Activated naive CD8-positive, alpha-beta T cell treated with anti-CD3 and anti-CD28 coated beads, Interleukin-2, amount 10 ng/mL, durations not matched to agents 7 days and 5 days (primary cell): Measurements from ENCODE around the gene RAB4A. TPM values are rescaled to one million over a fixed set of nuclear protein-coding genes. Genes with fewer than 3 reads are reported as not detected.
A peak's percentile ranks its signal among the peaks of the same experiment; 100 is the strongest.

ENCODE experiments used
- ATAC-seq: fragments of 150-1000 bp; cut with Tn5 transposase; one replicate; pipeline ENCODE4 v1.10.0; 2021; ENCODE audit warnings: low read depth, moderate library complexity
- POLR2A ChIA-PET: fragments of 350-600 bp; sonication (Branson Sonifier 250); formaldehyde crosslinking; loops from one replicate; lab custom pipeline; 2021; ENCODE audit warnings: antibody characterized with exemption; lab: Charles Lee
- DNase-seq: peaks from one replicate; pipeline ENCODE4 v3.0.0; 2021
- H3K27ac Mint-ChIP-seq: one replicate; pipeline ENCODE4 v1.8.0; 2022; ENCODE audit warnings: mild to moderate bottlenecking, mixed read lengths
- H3K27me3 Mint-ChIP-seq: one replicate; pipeline ENCODE4 v1.8.0; 2022; ENCODE audit warnings: mild to moderate bottlenecking, moderate library complexity, mixed read lengths
- H3K36me3 Mint-ChIP-seq: one replicate; pipeline ENCODE4 v1.8.0; 2021; ENCODE audit warnings: mild to moderate bottlenecking, mixed read lengths
- H3K4me1 Mint-ChIP-seq: one replicate; pipeline ENCODE4 v1.8.0; 2021; ENCODE audit warnings: mixed read lengths
- H3K4me3 Mint-ChIP-seq: one replicate; pipeline ENCODE4 v1.8.0; 2022; ENCODE audit warnings: mild to moderate bottlenecking, moderate library complexity, mixed read lengths
- H3K9me3 Mint-ChIP-seq: one replicate; pipeline ENCODE4 v1.8.0; 2021; ENCODE audit warnings: mixed read lengths
- total RNA-seq, 2 experiments: library from RNA; stranded (reverse); gene quantifications; one replicate each; pipeline ENCODE4 v1.2.3, GENCODE V29; 2021

The RAB4A gene, protein sequence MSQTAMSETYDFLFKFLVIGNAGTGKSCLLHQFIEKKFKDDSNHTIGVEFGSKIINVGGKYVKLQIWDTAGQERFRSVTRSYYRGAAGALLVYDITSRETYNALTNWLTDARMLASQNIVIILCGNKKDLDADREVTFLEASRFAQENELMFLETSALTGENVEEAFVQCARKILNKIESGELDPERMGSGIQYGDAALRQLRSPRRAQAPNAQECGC
- total RNA-seq, result 10 to 100 TPM; 38.1 to 44.6 TPM

DNA sequence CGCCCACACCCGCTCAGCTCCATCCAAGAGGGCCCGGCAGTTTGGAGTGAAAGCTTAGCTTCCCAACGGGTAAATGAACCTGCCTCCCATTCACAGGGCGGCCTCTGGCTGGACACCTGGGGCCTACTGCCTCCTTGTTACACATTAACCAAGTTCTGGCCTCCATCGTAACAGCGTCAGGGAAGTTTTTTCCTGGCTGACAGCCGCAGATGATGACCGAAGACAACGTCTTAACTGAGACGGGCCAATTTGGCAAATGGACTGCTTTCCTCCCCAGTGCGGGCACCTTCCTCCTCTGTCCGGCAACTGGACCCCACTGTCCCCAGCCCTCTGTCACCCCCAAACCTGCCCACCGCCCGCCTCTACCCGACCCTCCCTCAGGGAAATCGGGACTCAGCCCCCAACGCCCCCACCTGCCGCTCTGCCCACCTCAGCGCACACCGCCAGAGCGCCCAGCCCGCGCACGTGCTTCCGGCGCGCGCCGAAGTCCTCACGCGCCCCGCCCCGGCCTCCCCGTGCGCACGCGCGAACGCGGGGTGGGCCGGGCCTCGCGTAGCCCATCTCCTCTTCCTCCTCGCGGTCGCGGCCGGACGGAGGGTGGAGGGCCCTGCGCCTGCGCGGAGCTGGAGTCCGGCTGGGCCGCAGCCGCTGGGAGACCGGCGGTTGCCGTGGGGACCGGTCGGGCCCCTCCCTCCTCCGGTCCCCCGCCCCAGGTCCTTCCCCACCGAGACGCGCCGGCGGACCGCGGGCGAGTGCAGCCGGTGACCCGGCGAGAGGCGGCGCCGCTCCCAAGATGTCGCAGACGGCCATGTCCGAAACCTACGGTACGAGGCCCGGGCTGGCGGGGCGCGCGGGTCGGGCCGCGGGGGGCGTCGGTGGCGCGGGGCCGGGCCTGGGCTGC is at the start of gene RAB4A:
Gene RAB4A, plus strand, starts transcription at position 565 of the 901 bp plus-strand sequence. Its CDS starts 229 bp downstream, at position 794.
- peaks cover 32% of the 10 kb centered on the region for H3K4me1 Mint-ChIP-seq
- POLR2A ChIA-PET, result interaction anchor here (0.6 to 1.2 kb wide), 5 partner anchors 9 to 349 kb away, joined by 3 to 7 read pairs (median 4); no protein-coding TSS in a partner anchor
- H3K36me3 Mint-ChIP-seq, result peaks cover 13% of the 10 kb centered on the region
- no peaks in the 10 kb centered on the region for H3K27me3 Mint-ChIP-seq
- ATAC-seq (peak; percentile 90), DNase-seq (peak; percentile 92)
- peak within 1 kb of the TSS; percentile 88 for H3K27ac Mint-ChIP-seq
- H3K9me3 Mint-ChIP-seq, result peaks cover 4% of the 10 kb centered on the region
- H3K4me3 Mint-ChIP-seq, result peak within 1 kb of the TSS; percentile 98

DNA sequence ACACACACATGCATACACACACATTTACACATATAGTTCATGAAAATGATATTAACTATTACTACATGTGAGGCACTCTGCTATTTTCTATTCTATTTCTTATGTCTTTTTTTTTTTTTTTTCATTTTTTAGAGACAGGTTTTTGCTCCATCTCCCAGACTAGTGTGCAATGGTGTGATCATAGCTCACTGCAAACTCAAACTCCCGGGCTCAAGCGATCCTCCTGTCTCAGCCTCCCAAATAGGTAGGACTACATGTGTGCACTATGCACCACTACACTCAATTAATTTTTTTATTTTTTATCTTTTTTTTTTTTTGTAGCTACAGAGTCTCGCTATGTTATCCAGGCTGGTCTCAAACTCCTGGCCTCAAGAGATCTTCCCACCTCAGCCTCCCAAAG is 48.8 kb upstream of the RAB4A start:
- Mint-ChIP-seq H3K27ac (no peak overlapping the region), H3K27me3 (no peaks in the 10 kb centered on the region)
- POLR2A ChIA-PET, result no interaction called here

DNA sequence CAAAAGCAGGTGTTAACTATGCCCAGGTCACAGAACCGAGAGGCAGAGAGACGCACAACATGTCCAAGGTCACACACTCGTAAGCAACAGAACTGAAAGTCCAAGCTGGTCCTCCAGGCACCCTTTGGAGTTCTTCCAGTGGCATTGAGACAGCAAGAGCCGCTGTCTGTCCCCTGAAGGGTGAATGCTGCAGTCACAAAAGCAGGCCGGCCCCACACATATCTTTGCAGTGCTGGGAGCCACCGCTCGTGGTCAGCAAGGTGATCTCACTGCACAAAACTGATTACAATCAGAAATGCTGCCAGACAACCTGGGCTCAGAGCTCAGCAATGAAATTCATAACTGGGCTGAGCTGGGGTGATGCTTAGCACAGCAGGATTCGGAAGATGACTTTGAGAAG is 47.4 kb upstream of the RAB4A start:
- H3K36me3 Mint-ChIP-seq, result no peaks in the 10 kb centered on the region
- POLR2A ChIA-PET, result no interaction called here
- no peak overlapping the region for H3K27ac Mint-ChIP-seq
- DNase-seq, result no peak
- no peaks in the 10 kb centered on the region for H3K9me3 Mint-ChIP-seq
- no peak overlapping the region for H3K4me3 Mint-ChIP-seq
- ATAC-seq, result no peak
- H3K4me1 Mint-ChIP-seq, result peaks cover 3% of the 10 kb centered on the region
- H3K27me3 Mint-ChIP-seq, result no peaks in the 10 kb centered on the region

More for the DNA sequence above, 48.8 kb upstream of the RAB4A start:
- Mint-ChIP-seq H3K4me3 (no peak overlapping the region), H3K36me3 (no peaks in the 10 kb centered on the region), H3K9me3 (no peaks in the 10 kb centered on the region), H3K4me1 (peaks cover 1% of the 10 kb centered on the region)
- DNase-seq (no peak), ATAC-seq (no peak)

DNA sequence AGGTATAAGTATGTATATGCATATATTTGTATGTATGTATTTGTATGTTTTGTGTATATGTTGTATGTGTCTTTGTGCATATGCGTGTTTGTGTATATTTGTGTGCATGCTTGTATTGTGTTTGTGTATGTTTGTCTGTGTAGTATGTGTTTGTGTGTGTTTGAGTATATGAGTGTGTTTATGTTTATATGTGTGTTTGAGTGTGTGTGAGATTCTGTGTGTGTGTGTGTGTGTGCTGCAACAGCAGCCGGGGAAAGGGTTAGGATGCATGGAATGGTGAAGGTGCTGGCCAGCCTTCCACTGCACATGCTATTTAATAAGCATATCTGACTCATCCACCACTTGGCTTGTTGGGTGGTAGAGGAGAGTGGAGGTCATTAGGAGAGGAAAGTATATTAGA is 46.6 kb upstream of the RAB4A start:
- no peak overlapping the region for H3K27ac Mint-ChIP-seq
- no peak for ATAC-seq
- no peak overlapping the region for H3K4me3 Mint-ChIP-seq
- DNase-seq, result no peak
- POLR2A ChIA-PET, result no interaction called here
- H3K9me3 Mint-ChIP-seq, result no peaks in the 10 kb centered on the region
- peaks cover 3% of the 10 kb centered on the region for H3K4me1 Mint-ChIP-seq
- peaks cover 5% of the 10 kb centered on the region for H3K27me3 Mint-ChIP-seq
- H3K36me3 Mint-ChIP-seq, result no peaks in the 10 kb centered on the region

DNA sequence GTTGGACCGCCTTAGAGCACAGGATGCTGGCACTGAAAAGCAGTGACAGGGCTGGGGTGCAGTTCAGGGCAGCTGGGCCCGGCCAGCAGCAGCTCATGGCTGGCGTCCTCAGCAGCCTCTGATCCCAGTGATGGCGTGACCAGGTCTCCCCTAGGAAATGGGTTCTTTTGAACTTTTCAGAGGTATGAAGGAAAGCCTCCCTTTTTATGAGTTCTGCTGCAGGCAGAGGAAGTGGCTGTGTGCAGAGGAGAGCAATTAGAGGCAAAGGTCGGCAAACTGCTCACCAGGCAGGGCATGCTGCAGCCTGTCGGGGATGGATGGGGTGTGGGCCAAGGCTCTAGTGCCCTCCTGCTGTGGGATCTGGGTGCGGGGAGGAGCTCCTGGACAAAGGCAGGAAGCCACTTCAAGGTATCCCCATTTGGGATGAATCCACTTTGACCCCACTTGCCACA is 45.6 kb upstream of the RAB4A start:
- Mint-ChIP-seq H3K27ac (no peak overlapping the region), H3K4me1 (peaks cover 8% of the 10 kb centered on the region), H3K9me3 (no peaks in the 10 kb centered on the region), H3K4me3 (no peak overlapping the region), H3K36me3 (no peaks in the 10 kb centered on the region), H3K27me3 (peaks cover 5% of the 10 kb centered on the region)
- no peak for DNase-seq
- POLR2A ChIA-PET, result interaction anchor here (1.3 kb wide), 1 partner anchor 39 kb away, joined by 4 read pairs; no protein-coding TSS in a partner anchor
- ATAC-seq, result no peak

DNA sequence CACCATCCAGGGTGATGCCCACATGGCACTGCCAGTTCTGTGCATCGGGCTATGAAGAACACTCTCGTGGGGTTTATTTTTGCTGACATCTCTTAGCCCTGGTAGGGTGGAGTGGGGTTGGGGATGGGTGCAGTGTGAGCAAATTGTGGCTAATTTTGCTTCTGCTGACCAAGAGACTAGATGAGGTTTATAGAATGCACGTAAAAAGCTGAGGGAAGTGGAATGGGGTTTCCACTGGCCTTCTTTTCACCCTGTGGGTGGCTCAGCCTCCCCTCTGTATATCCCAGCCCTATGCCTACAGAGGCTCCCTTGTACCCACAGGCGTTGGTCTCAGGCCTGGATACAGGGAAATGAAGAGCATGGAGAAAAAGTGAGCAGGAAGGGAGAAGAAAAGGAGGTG is 44.1 kb upstream of the RAB4A start:
- no peak for ATAC-seq
- no peak for DNase-seq
- POLR2A ChIA-PET, result interaction anchor here (1.6 kb wide), 1 partner anchor 491 kb away, joined by 9 read pairs; the partner anchor contains the start of gene RHOU
- H3K9me3 Mint-ChIP-seq, result no peaks in the 10 kb centered on the region
- H3K4me1 Mint-ChIP-seq, result peaks cover 8% of the 10 kb centered on the region
- no peak overlapping the region for H3K27ac Mint-ChIP-seq
- no peak overlapping the region for H3K4me3 Mint-ChIP-seq
- H3K27me3 Mint-ChIP-seq, result peaks cover 5% of the 10 kb centered on the region
- H3K36me3 Mint-ChIP-seq, result no peaks in the 10 kb centered on the region

DNA sequence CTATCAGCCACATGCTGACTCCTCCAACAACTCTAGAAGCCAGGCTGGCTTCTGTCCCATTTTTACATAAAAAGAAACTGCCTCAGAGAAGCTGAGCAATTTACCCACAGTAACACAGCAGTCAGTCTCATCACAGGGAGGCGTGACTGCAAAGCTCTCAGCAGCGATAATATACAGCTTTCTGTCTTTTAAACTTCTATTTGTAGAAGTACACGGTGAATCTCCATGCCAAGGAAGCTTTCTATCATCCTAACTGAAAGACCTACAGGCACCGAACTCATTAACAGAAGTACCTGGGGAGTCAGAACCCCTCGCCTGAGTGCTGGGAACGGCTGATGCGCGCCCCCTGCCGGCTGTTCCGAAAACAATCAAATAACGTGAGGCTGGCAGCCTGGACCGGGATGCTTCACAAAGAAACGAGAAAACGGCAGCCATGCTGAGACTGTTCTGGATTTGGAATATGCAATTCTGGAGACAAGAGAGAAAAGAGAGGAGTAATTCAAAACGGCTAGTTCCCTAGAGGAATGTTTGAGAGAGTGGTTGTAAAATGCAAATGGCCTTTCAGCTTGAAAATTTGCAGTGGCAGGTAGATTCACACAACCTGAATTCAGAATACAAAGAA is 43.5 kb upstream of the RAB4A start:
- Mint-ChIP-seq H3K27me3 (peaks cover 5% of the 10 kb centered on the region), H3K4me3 (no peak overlapping the region), H3K27ac (no peak overlapping the region), H3K36me3 (no peaks in the 10 kb centered on the region), H3K9me3 (no peaks in the 10 kb centered on the region), H3K4me1 (peaks cover 8% of the 10 kb centered on the region)
- POLR2A ChIA-PET, result interaction anchor here (1.6 kb wide), 1 partner anchor 492 kb away, joined by 9 read pairs; the partner anchor contains the start of gene RHOU
- DNase-seq, result peak; percentile 86
- ATAC-seq, result peak; percentile 75

DNA sequence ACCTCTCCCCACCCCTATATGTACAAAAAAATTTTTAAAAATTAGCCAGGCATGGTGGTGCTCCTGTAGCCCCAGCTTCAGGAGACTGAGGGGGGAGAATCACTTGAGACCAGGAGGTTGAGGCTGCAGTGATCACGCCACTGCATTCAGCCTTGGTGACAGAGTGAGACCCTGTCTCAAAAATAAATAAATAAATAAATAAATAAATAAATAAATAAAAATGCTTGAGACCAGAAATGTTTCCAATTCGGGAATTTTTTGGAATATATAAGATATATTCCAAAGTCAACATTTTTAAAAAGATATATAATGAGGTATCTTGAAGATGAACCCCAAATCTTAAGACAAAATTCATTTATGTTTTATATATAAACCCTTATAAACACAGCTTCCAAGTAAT is 42.4 kb upstream of the RAB4A start:
- Mint-ChIP-seq H3K27ac (no peak overlapping the region), H3K36me3 (no peaks in the 10 kb centered on the region), H3K4me1 (peaks cover 8% of the 10 kb centered on the region), H3K27me3 (peaks cover 5% of the 10 kb centered on the region), H3K9me3 (no peaks in the 10 kb centered on the region), H3K4me3 (no peak overlapping the region)
- no peak for DNase-seq
- POLR2A ChIA-PET, result interaction anchor here (1.6 kb wide), 1 partner anchor 493 kb away, joined by 9 read pairs; the partner anchor contains the start of gene RHOU
- no peak for ATAC-seq

DNA sequence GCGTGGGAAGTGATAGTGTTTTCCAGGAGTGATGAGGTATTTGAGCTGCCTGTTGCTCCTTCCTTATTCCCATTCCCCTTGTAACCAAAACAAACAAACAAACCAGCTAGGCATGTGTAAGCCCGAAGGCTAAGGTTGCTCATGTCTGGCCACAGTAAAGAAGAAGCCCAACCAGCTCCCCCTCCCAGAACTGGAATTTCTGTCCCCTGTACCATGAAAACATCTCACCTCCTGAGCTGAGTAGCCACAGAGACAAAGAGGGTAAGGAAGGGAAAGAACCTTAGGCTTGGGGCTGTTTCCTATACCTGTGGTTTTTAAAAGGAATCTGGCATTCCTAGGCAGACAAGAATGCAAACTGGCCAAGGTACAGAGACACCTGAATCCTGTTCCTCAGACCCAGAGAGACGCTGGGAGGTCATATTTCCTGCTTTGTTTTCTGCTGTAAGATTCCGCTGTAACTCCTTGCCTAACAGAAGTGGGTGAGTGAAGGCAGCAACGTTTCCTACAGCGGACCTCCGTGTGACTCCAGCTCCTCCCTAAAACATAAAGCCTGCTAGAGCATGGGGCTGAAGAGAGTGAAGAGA is 41.7 kb upstream of the RAB4A start:
- POLR2A ChIA-PET, result no interaction called here
- ATAC-seq (no peak), DNase-seq (no peak)
- no peak overlapping the region for H3K27ac Mint-ChIP-seq
- H3K4me1 Mint-ChIP-seq, result peaks cover 10% of the 10 kb centered on the region
- peaks cover 5% of the 10 kb centered on the region for H3K27me3 Mint-ChIP-seq
- H3K36me3 Mint-ChIP-seq, result no peaks in the 10 kb centered on the region
- no peaks in the 10 kb centered on the region for H3K9me3 Mint-ChIP-seq
- H3K4me3 Mint-ChIP-seq, result no peak overlapping the region

DNA sequence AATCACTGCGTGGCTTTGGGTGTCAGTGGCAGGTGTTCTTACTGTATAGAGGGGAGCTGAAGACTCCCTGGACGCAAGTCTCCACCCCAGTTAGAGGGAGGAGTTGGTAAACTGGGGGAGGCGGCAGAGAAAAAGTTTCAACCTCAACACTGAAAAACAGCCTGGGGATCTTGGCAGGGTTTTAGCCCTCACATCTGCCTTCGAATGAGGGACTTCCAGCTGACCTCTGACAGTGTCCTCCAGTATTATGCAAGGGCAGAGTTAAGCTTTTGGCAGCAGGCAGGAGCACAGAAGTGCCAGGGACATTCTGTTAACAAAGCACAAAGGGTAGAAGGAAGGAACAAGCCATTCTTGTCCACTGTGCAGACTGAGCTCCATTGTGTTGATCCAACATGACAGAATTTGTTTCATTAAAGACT is 41.2 kb upstream of the RAB4A start:
- ATAC-seq, result no peak
- H3K9me3 Mint-ChIP-seq, result no peaks in the 10 kb centered on the region
- no peak for DNase-seq
- peaks cover 10% of the 10 kb centered on the region for H3K4me1 Mint-ChIP-seq
- POLR2A ChIA-PET, result no interaction called here
- peaks cover 5% of the 10 kb centered on the region for H3K27me3 Mint-ChIP-seq
- H3K27ac Mint-ChIP-seq, result no peak overlapping the region
- no peak overlapping the region for H3K4me3 Mint-ChIP-seq
- H3K36me3 Mint-ChIP-seq, result no peaks in the 10 kb centered on the region

DNA sequence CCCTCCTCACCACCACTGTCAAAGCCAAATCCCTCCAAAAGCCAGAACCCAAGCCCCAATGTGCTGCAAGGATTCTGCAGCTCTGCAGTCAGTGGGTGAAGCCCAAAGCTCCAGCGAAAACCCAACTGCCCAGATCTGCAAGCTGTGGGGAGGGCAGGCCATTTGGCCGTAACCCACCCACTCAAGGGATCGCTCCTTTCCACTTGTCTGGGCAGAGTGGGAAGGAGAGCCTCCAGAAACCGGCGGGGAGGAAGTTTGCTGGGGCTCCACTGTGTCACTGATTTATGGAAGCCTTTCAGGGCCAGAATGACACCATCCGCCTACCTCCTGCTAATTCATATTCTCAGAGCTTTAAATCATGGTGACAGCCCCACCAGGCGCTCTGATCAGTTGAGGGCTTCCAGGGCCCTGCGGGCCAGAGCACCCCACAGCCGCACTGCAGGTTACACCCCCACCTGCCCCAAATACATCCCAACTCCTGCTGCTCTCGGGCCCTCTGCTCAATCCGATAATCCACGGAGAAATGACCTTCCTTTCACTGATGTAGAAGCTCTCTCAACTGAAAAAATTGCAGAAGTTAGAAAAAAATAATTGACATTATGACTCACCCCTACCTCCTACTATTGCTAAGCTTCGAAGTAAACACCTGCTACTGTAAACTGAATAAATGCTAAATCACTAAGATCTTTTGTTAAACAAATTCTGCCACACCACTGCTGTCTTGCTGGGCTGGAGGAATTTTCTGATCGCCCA is 40.6 kb upstream of the RAB4A start:
- Mint-ChIP-seq H3K27me3 (peaks cover 10% of the 10 kb centered on the region), H3K4me1 (peaks cover 10% of the 10 kb centered on the region), H3K36me3 (no peaks in the 10 kb centered on the region), H3K27ac (no peak overlapping the region), H3K9me3 (no peaks in the 10 kb centered on the region), H3K4me3 (no peak overlapping the region)
- DNase-seq (no peak), ATAC-seq (no peak)
- POLR2A ChIA-PET, result no interaction called here

DNA sequence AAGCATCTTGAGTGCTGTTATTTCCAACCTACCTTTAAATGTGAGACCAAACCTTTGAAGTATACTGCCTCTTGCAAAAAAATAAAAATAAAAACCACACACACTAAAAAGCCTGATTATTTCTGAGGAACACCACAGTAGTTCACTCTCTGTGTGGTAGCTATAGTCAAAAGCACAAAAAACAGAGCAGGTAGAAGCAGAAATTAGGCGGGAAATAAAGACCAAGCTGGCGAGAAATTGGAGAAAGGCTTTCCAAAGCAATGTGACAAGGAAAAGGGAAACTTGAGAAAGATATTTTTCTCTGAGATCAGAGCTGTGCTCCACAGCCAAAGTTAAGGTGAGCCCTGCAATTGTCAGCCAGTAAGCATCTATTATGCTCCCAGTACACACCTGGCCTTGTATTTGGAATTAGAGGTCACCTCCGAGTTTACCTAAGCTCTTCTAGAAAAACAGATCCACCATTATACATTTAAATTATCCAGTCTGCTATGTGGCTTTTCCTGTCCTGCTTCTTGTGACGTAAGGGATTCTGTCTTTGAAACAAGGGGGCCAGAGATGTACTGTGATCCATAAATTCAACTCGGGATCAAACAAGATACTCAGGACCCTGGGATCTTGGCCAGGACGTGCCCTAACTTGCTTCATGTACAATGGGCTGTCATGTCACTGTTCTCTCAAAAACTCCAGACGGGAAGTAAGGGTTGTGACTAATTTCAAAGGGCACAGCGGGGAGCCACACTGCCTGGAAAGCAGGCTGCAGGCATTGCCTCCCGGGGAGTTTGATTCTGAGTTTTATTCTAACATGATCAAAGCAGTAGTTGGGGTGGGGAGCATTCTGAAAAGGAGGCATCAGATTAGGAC is 39.8 kb upstream of the RAB4A start:
- Mint-ChIP-seq H3K36me3 (no peaks in the 10 kb centered on the region), H3K4me1 (peaks cover 10% of the 10 kb centered on the region), H3K9me3 (no peaks in the 10 kb centered on the region), H3K27me3 (peaks cover 10% of the 10 kb centered on the region), H3K4me3 (no peak overlapping the region), H3K27ac (no peak overlapping the region)
- DNase-seq, result no peak
- ATAC-seq, result no peak
- POLR2A ChIA-PET, result no interaction called here
